ENCODE data around the gene PCDHB1. TPM values are rescaled to one million over a fixed set of nuclear protein-coding genes. Genes with fewer than 3 reads are reported as not detected.

PCDHB1 gene
- total RNA-seq, 4 donors from 2014 or later: not detected

DNA sequence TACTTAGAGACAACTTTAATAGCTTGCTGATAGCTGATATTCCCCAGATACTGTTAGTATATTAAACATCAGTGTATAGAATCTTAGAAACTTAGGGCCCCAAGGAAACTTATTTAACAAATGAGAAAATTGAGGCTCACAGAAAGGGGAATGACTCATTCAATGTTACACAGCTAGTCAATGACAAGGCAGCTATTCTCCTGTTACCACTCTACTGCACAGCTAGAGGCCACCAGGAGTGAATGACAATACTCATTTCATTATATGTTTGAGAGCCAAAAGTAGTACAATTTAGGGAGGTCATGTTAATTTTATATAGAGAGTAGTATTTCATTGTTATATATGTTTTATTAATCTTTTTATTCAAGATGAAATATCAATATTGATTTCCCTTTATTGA lies 33.2 kb upstream of the PCDHB1 start:
- Histone ChIP-seq H3K9me3 (no peaks in the 10 kb centered on the region), H3K27ac (replicated peaks in 1 of 4) (no peak overlapping the region), H3K4me3 (no peak overlapping the region), H3K4me1 (no peaks in the 10 kb centered on the region), H3K36me3 (no peaks in the 10 kb centered on the region), H3K27me3 (no peaks in the 10 kb centered on the region)
- TF ChIP-seq POLR2AphosphoS5 (IDR thresholded peaks at IDR 0.05) (no peak), POLR2A (IDR thresholded peaks at IDR 0.05; ENCODE audit: low read depth) (no peak), EP300 (IDR thresholded peaks at IDR 0.05) (no peak)
- intact Hi-C loops (cut with DNase I): no loop called here
- no peak for DNase-seq (ENCODE audit: extremely low spot score)

DNA sequence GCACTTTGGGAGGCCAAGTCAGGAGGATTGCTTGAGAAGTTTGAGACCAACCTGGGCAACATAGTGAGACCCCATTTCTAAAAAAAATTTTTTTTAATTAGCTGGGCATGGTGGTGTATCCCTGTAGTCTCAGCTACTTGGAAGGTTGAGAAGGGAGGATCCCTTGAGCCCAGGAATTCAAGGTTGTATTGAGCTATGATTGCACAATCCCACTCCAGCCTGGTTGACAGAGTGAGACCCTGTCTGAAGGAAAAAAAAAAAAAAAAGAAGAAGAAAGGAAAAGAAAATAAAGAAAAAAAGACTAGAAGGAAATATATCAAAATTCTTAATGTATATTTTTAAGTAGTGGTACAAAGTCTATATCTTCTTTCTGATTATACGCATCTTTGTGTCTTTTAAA lies 28.8 kb upstream of the PCDHB1 start:
- Histone ChIP-seq H3K27me3 (no peaks in the 10 kb centered on the region), H3K9me3 (no peaks in the 10 kb centered on the region), H3K4me3 (no peak overlapping the region), H3K36me3 (no peaks in the 10 kb centered on the region), H3K4me1 (no peaks in the 10 kb centered on the region), H3K27ac (replicated peaks in 1 of 4) (no peak overlapping the region)
- no peak for DNase-seq (ENCODE audit: extremely low spot score)
- 100% methylated on average over 1 of the region's 1 CpG for WGBS
- intact Hi-C loops (cut with DNase I): no loop called here
- TF ChIP-seq POLR2A (IDR thresholded peaks at IDR 0.05; ENCODE audit: low read depth): no peak
- no peak for TF ChIP-seq POLR2AphosphoS5 (IDR thresholded peaks at IDR 0.05)
- TF ChIP-seq, protein P1, sequence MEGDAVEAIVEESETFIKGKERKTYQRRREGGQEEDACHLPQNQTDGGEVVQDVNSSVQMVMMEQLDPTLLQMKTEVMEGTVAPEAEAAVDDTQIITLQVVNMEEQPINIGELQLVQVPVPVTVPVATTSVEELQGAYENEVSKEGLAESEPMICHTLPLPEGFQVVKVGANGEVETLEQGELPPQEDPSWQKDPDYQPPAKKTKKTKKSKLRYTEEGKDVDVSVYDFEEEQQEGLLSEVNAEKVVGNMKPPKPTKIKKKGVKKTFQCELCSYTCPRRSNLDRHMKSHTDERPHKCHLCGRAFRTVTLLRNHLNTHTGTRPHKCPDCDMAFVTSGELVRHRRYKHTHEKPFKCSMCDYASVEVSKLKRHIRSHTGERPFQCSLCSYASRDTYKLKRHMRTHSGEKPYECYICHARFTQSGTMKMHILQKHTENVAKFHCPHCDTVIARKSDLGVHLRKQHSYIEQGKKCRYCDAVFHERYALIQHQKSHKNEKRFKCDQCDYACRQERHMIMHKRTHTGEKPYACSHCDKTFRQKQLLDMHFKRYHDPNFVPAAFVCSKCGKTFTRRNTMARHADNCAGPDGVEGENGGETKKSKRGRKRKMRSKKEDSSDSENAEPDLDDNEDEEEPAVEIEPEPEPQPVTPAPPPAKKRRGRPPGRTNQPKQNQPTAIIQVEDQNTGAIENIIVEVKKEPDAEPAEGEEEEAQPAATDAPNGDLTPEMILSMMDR (IDR thresholded peaks at IDR 0.05): no peak
- TF ChIP-seq EP300 (IDR thresholded peaks at IDR 0.05): no peak

DNA sequence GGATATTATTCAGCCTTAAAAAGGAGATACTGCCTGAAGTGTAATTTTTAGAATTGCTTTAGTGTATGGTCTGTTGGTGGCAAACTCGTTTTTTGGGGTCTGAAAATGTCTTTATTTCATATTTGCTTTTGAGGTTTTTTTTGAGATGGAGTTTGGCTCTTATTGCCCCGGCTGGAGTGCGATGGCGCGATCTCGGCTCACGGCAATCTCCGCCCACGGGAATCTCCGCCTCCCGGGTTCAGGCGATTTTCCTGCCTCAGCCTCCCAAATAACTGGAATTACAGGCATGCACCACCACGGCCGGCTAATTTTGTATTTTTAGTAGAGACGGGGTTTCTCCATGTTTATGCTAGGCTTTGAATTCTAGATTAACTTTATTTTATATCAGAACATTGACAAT lies 20.2 kb upstream of the PCDHB1 start:
- Histone ChIP-seq H3K4me3 (no peak overlapping the region), H3K27ac (replicated peaks in 1 of 4) (no peak overlapping the region), H3K4me1 (no peaks in the 10 kb centered on the region), H3K36me3 (no peaks in the 10 kb centered on the region), H3K9me3 (no peaks in the 10 kb centered on the region), H3K27me3 (no peaks in the 10 kb centered on the region)
- no peak for DNase-seq (ENCODE audit: extremely low spot score)
- TF ChIP-seq POLR2A (IDR thresholded peaks at IDR 0.05; ENCODE audit: low read depth): no peak
- TF ChIP-seq EP300 (IDR thresholded peaks at IDR 0.05): no peak
- intact Hi-C loops (cut with DNase I): no loop called here
- WGBS: 92% methylated on average over 15 of the region's 15 CpGs

DNA sequence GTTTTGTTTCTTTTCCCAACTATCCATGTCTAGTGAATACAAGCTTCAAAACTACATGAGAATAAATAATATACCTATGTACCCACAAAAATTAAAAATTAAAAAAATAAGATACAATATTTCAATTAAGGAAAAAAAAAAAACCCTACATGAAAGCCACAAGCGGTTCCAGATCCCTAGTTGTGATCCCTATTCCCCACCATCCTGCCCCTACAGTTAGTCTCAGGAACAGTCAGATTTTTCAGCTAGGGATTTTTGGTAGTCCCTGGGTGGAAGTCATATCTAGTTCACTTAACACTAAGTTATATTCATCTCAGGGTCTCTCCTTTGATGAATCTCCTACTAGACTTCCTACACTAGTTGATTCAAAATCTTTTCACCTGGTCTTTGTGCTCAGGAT lies 18.5 kb upstream of the PCDHB1 start:
- no peaks in the 10 kb centered on the region for H3K27me3 ChIP-seq
- WGBS: 76% methylated on average over 1 of the region's 1 CpG
- no peak for DNase-seq (ENCODE audit: extremely low spot score)
- H3K27ac ChIP-seq (replicated peaks in 1 of 4): no peak overlapping the region
- H3K4me3 ChIP-seq: no peak overlapping the region
- no peaks in the 10 kb centered on the region for H3K4me1 ChIP-seq
- TF ChIP-seq, protein P1 (IDR thresholded peaks at IDR 0.05): no peak
- TF ChIP-seq POLR2A (IDR thresholded peaks at IDR 0.05; ENCODE audit: low read depth): no peak
- TF ChIP-seq POLR2AphosphoS5 (IDR thresholded peaks at IDR 0.05): no peak
- TF ChIP-seq EP300 (IDR thresholded peaks at IDR 0.05): no peak
- H3K36me3 ChIP-seq: no peaks in the 10 kb centered on the region
- intact Hi-C loops (cut with DNase I): no loop called here
- H3K9me3 ChIP-seq: no peaks in the 10 kb centered on the region

DNA sequence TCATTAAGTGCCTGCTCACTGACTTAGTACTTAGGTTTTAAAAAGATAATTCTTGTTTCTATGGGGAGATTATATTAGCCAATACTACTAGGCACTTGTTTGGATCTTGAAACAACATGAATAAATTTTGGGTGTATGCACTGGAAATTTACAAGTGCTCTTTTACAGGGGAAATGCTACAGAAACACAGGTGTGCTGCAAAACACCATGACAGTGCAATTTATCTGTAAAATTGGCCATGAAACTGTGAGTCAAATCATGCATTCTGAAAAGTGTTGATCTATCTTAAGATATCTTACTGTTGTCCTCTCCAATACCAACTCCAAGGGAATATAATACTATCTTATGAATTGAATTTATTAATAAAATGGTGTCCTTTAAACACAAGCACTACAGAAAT lies 12.1 kb upstream of the PCDHB1 start:
- intact Hi-C loops (cut with DNase I): no loop called here

More for the DNA sequence above, 12.1 kb upstream of the PCDHB1 start:
- Histone ChIP-seq H3K27ac (replicated peaks in 1 of 4) (no peak overlapping the region), H3K27me3 (peaks cover 0 to 3% (median 0%) of the 10 kb centered on the region in 4 donors), H3K36me3 (no peaks in the 10 kb centered on the region), H3K4me3 (no peak overlapping the region), H3K4me1 (peaks cover 14 to 22% (median 20%) of the 10 kb centered on the region in 4 donors), H3K9me3 (no peaks in the 10 kb centered on the region)
- TF ChIP-seq EP300 (IDR thresholded peaks at IDR 0.05) (no peak), POLR2AphosphoS5 (IDR thresholded peaks at IDR 0.05) (no peak), POLR2A (IDR thresholded peaks at IDR 0.05; ENCODE audit: low read depth) (no peak)
- TF ChIP-seq, protein P1 (IDR thresholded peaks at IDR 0.05): no peak
- no peak for DNase-seq (ENCODE audit: extremely low spot score)
